ENCODE measurements around the gene HOOK2.
A peak's percentile ranks its signal among the peaks of the same experiment; 100 is the strongest.

HOOK2 gene

DNA sequence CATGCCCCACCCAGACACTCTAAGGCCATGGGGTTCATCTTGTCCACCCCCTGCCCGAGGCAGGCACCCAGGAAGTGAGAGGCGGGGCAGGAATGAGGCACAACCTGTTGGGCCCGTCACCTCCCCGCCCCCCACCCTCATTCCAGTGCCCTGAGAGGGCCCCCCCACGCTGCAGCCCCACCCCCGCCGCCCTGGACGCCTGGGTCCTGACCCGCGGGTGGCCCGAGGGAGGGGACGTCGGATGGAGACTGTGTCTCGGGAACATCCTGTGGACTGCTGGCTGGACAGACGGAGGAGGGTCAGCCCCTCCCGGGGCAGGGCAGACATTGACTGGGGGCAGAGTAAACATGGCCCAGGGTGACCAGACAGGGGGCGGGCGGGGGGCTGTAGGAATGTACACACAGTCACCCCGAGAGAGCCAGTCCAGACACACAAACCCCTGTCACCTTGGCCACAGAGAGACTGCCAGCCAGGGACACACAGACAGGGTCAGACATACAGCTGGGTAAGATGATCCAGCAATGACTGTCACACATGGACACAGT is 8.6 kb upstream of the HOOK2 start:
- no peak for DNase-seq (ENCODE audit: low read depth in 2 of 2, low spot score in 1 of 2)

DNA sequence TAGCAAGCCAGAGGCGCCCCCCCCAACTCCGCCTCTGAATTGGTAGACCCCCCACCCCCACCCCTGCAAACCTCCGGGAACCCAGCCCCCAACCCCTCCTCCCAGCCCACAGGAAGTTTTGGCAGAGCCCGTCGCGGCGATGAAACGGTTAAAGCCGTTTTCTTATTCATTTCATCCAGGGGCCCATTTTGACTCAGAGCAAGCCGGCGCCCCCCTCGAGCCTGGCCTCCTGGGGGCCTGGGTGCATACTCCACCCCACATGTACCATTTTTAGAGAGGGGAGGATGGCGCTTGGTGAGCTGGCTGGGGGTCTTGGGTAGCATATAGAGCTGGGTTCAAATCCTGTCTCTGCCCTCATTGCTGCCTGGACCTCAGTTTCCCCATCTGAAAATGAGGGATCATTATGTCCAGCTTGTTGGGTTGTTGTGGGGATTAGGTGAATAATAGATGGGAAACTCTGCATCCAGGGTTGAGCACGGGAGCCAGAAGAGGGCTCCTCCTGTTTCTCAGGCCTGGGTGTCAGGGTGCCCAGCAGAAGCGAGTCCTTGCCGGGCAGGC is 8.0 kb upstream of the HOOK2 start:
- DNase-seq (ENCODE audit: low read depth in 2 of 2, low spot score in 1 of 2) = no peak

DNA sequence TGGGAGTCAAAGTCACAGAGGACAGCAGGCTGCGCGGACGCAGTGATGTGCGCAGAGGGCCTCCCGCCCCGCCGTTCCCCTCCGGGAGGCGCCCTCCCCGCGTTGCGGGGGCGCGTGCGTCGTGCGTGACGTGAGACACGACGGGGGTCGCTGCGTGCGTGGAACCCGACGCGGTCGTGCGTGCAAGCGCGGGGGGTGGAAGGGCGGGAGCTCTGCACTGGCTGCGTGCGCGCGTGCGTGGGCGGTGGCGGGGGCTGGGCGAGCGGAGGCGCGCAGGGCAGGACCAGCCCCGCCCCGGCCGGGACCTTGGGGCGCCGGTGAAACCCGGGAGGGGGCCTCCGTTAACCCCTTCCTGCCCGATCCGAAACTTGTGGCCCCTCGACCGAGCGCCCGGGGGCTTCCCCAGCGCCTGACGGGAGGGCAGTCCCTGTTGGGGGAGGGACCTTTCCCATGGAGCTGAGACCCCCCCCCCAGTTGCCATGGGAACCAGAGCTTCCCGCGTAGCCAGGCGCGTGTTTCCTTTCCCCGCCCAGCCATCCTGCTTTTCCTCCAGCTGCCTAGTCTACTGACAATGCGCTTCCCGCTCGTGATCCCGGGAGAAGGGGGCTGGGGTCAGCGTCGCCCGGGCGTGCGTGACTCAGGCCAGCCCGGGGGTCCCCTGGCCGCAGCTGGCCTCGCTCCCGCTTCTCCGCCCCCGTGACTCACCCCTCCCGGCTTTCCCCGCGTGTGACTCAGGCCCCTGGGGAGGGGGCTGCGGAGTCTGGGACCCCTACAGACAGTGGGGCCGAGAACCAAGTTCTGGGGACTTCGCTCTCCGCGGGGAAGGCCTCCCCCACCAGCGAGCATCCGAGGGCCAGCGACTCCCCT is 7.3 kb upstream of the HOOK2 start:
- DNase-seq (ENCODE audit: low read depth in 2 of 2, low spot score in 1 of 2) = peak; percentile 74 to 85

DNA sequence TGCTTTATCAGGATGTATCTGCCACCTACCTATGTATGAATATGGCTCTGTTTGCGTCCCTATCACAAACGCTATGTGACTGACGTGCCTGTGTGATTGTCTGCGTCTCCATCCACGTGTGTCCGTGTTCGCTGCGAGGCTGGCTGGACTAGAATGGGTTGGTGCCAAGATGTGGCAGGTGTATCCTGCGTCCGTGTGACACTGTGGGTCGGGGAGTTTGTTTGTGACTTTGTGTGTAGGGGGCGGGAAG is 6.7 kb upstream of the HOOK2 start:
- no peak for DNase-seq (ENCODE audit: low read depth in 2 of 2, low spot score in 1 of 2)

DNA sequence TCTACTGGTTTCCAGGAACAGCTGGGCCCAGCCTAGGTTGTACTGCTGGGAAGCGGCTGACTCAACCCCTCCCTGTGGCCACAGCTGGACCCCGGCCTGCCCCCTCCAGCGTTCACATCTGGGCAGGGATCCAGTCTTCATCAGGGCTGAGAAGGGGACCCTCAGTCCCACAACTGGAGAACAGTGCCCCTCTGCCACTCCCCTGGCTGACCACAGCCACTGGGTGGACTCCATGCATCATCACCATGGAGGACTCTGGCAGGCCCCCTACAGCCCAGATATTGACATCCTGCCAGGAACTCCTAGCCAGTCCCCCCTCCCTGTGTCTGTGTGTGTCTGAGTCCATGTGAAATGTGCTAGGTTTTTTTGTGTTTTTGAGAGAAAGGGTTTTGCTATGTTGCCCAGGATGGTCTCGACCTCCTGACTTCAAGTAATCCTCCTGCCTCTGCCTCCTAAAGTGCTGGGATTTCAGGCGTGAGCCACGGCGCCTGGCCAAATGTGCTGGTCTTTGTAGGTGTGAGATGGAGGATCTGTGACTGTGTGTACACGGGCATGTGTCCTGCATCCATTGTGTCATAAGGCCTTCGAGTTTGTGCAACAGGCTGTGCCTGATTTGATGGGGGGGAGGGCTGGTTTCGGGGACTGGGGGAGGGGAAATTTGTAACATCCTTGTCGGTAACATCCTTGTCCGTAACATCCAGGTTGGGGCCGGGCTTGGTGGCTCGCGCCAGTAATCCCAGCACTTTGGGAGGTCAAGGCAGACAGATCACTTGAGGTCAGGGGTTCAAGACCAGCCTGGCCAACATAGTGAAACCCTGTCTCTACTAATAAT is 4.0 kb upstream of the HOOK2 start:
- DNase-seq (ENCODE audit: low read depth in 2 of 2, low spot score in 1 of 2) = no peak

DNA sequence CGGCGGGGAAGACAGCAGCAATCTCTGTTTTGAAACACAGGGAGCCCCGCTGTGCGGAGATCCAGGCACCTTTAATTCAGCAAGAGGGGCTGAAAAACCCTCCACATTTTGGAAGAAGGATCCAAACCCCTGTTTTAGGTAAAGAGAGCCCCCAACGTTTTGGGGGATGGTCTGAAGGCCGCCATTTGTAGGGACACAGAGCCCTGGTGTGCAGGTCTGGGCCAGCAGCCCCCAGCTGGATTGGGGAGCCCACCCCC is 3.5 kb upstream of the HOOK2 start:
- no peak for DNase-seq (ENCODE audit: low read depth in 2 of 2, low spot score in 1 of 2)

DNA sequence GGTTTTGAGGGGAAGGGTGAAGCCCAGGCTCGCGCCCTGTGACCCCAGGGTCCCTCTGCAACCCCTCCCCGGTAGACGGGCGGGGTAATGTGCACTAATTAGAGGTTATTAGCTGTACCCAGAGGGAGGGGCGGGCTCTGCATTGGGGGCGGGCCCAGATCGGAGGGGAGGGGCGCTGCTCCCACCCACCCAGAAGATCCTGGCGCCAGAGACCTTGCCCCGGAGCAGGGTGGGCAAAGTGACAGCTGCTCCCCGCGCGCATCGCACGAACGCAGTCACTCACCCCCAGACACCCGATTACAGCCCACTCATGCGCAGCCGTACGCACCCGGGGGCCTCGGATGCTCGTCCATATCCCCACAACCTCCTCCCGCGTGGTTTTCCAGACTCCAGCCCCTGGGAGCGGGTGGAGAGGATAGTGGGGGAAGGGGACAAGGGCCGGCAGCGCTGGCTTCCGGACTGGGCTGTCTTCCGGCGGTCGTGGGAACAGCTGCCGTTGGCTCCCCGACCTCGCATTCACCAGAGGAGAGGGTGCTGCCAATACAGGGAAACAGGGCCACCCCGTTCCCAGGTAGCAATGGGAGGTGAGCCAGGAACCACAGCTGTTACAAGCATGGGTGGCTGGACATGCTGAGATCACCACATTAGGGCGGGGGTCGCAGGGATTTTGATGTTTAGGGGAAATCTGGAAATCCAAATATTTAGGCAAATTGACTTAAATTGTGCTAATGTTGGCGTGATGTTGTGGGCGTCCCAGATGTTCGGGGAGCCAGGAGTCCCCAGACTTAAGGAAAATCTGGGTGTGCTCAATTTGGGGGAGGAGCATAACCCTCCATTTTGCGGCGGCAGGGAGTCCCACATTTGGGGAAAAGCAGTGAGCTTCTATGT is 2.9 kb upstream of the HOOK2 start:
- no peak for DNase-seq (ENCODE audit: low read depth in 2 of 2, low spot score in 1 of 2)

DNA sequence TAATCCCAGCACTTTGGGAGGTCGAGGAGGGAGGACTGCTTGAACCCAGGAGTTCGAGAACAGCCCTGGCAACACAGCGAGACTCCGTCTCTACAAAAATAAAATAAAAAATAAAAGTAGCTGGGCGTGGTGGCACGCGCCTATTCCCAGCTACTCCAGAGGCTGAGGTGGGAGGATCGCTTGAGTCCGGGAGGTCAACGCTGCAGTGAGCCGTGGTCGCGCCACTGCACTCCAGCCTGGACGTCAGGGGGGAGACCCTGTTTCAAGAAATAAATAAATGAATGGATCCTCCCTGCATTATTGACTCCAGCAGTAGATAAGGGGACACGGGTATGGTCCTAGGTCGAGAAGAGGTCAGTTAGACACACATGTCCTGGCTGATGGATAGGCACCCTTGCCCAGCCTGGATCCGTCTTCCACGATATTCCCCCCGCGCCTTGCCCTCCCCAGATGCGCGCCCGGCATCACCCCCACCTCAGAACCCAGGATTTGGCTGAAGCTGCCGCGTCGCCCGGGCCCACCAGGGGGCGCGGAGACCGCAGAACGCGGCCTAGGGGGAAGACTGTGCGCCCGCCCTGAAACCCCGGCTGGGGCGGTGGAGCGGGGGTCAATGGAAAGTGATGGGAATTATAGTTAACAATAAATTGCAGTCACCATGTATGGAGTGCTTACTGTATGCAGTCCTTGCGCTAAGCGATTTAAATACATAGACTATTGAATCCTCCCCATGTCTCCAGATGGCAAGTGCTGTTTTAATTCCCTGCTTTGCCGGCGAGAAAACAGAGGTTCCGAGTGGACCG is 2.1 kb upstream of the HOOK2 start:
- peak in 1 of 2 donors; percentile 66 for DNase-seq (ENCODE audit: low read depth in 2 of 2, low spot score in 1 of 2)

DNA sequence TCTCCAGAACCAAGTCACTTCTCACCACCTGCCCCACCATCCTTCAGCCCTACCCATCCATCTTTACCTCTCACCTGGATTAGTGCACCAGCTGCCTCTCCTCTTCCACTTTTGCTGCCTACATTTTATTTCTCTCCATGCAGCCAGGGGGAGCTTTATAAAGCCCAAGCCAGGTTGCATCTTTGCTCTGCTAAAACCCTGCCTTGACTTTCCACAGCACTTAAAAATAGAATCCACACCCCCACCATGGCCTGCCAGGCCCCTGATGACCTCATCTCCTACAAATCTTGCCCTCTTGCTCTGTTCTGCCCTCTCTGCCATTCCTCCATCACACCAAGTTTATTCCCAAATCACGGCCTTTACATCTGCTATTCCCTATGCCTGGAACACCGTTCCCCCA is 1.8 kb downstream of the HOOK2 start:
- DNase-seq (ENCODE audit: low read depth in 2 of 2, low spot score in 1 of 2) = no peak

DNA sequence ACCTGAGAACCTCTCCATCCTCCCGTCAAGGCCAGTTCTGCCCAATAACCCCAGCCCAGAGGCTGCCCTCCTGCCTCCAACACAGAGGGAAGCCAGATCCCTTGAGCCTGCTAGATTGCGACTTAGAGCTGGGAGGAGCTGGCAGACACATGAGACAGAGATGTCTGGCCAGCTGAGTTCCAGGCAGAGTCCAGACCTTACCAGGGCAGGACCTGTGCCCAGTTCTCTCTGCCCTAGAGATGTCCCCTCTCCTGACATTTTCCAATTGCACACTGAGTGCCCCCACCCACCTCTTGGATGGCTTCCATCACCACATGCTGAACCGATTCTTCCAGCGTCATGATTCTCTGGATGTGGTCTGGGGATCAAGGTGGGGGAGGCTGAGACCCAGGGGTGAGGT is 3.0 kb downstream of the HOOK2 start:
- DNase-seq (ENCODE audit: low read depth in 2 of 2, low spot score in 1 of 2) = no peak

DNA sequence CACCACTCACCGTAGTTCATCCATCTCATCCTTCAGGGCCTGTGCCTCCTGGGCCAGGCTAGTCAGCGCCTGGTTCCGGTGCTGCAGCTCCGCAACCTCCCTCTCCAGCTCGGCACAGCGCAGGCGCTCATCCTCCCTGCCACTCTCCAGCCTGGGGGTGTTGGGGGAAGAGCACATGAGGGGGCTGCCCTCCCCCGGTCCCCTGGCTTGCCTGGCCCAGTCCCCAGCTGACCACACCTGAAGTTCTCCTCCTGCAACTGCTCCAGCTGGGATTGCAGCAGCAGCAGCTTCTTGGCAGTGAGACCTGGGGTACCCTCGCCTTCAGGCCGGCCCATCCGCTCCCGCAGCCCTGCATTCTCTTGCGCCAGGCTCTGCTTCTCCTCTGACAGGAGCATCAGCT is 4.4 kb downstream of the HOOK2 start:
- DNase-seq (ENCODE audit: low read depth in 2 of 2, low spot score in 1 of 2) = no peak

DNA sequence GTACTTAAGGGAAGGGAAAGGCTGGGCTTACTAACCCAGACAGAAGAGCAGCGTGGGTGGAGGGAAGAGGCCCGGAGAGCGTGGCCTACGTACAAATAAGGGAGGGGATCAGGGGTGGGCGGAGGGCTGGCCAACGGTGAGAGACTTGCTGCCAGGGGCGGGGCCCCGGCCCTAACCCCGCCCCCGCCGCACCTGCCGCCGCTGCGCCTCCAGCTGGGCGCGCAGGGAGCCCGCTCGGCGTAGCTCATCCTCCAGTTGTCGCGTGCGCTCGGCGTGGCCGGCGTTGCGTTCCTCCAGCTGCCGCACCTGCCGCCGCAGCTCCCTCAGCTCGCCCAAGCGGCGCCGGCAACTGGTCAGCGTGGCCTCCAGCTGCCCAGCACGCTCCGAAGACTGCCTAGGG is 5.7 kb downstream of the HOOK2 start:
- DNase-seq (ENCODE audit: low read depth in 2 of 2, low spot score in 1 of 2) = no peak

DNA sequence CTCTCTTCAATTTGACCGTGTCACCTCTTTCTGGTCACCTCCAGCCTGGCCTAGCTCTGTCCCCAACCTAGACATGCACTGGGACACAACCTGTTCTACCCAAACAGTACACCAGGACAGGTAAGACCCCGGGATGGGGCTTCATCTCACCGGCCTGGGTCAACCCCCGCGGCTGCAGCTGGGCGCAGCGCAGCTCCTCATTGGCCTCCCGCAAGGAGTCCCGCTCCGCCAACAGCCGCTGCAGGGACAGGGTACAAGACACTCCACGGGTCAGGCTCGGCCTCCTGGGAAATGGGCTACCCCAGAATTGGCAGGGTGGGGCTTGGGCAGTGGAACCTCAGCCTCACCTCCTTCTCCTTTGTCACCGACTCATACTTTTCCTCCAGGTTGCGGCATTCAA is 7.7 kb downstream of the HOOK2 start:
- no peak for DNase-seq (ENCODE audit: low read depth in 2 of 2, low spot score in 1 of 2)

DNA sequence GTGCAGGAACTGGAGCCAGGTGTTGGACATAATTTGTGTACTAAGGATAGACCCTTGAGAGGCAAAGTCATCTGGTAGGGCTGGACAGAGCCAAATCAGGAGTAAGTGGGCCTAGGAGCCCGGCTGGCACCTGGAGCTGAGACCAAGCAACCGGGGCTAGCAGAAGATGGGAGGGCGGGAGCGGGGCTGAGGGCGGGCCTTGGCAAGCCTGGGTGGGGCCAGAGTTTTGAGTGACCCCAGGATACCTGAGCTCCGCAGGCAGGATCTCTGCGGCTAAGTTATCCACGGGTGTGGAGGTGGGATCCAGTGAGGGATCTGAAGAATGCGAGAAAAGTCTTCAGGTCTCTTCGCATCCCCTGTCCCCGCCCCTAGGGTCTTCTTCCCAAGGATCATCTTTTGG is 8.2 kb downstream of the HOOK2 start:
- DNase-seq (ENCODE audit: low read depth in 2 of 2, low spot score in 1 of 2) = no peak

DNA sequence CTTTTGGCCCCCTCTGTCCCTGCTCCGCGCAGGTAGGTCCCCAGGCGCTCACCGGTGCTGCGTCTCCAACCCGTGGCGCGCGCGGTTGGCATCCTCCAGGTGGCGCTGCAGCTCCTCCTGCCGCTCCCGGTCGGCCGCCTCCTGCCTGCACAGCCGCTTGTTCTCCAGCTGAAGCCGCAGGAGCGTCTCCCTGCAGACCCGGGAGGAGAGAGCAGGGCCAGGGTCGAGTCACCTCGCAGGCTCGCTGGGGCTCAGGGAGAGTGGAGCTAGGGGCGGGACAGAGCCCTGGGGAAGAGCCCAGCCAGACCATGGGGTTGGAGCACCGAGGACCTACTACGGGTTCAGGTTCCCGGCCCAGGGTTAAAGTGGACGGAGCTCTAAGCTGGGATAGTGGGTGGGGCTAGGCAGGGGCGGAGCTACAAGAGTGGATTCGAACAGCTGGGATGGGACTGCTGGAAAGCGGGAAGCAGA is 9.3 kb downstream of the HOOK2 start:
- no peak for DNase-seq (ENCODE audit: low read depth in 2 of 2, low spot score in 1 of 2)

DNA sequence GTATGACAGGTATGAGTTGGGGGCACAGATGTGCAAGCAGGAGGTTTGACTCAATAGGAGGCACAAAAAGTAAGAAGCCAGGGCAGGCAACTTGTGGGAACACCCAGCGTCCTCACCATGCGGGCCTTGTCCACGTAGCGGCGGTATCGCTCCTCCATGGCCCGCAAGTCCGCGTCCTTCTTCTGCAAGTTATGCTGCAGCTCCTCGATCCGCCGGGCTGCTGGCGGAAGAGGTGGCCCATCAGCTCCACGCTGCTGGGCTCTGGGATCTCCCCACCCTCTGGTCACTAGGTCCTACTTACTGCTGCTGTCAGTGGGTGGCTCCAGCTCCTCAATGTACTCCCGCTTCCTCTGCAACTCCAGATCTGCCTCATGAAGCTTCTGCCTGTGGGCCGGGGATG is 10.7 kb downstream of the HOOK2 start:
- no peak for DNase-seq (ENCODE audit: low read depth in 2 of 2, low spot score in 1 of 2)

DNA sequence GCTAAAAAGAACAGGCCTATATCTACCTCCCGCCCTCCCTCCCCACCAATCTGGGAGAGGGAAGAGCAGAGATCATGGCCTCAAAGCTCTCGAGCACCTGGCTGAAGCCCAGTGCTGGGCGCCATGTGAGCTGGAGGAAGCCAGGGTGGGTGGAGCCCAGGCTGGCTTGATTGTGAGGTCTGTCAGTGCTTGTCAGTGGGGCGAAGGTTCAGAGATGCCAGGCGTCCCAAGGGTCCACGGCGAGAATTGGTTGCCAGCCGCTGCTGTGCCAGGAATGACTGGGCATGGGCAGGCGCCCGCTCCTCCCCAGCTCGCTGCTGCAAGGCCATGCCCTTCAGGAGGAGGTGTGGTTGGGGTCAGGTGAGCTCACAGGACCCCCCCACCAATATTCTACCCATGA is 12.3 kb downstream of the HOOK2 start:
- no peak for DNase-seq (ENCODE audit: low read depth in 2 of 2, low spot score in 1 of 2)

DNA sequence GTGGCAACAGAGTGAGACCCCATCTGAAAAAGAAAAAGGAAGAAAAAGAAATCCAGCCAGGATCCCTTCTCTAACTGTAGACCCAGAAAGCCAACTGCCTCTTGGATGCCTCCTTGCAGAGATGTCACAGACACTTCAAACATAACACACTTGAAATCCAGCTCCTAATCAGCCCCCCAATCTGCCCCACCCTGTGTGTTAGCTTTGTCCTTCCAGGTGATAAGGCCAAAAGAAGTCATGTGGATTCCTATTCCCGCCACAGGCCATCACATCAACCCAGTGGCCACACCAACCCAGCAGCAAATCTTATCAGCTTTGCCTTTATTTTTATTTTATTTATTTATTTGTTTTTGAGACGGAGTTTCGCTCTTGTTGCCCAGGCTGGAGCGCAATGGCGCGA is 15.7 kb downstream of the HOOK2 start:
- DNase-seq (ENCODE audit: low read depth in 2 of 2, low spot score in 1 of 2) = no peak

DNA sequence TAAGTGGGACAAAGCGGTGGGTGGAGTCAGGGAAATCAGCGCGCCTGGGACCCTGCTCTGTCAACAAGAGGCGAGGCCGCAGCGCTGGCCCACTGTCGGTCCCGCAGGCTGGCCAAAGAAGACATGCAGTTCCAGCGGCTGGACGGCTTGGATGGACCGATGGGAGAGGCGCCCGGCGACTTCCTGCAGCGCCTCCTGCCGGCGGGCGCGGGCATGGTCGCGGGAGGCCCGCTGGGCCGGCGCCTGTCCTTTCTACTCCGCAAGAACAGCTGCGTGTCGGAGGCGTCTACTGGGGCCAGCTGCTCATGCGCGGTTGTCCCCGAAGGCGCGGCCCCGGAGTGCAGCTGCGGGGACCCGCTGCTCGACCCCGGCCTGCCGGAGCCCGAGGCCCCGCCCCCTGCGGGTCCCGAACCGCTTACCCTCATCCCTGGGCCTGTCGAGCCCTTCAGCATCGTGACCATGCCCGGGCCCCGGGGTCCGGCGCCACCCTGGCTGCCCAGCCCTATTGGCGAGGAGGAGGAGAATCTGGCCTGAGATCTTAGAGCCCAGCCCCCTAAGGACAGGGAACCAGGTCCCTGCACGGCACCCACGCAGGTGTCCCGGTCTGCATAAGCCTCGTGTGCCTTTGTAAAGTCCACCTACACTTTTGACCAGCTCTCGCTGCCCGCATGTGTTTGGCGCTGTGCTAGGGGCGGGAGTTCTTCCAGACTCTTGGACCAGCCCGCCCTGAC is 17.6 kb downstream of the HOOK2 start:
- peak in 1 of 2 donors; percentile 25 for DNase-seq (ENCODE audit: low read depth in 2 of 2, low spot score in 1 of 2)

All from stimulated activated CD8-positive, alpha-beta memory T cell treated with anti-CD3 and anti-CD28 coated beads, Interleukin-4, amount 100 ng/mL, for 4 hours (primary cell).